DND-41 (cell line): ENCODE data around the gene JADE2.

ENCODE experiments used
- ATAC-seq: fragments of 200-7000 bp; cut with Tn5 transposase; 3 replicates; pipeline ENCODE4 v1.9.1; 2021; ENCODE audit warnings: low read depth; ENCODE audit not compliant: insufficient read depth
- DNase-seq: peaks from one replicate; pipeline ENCODE4 v3.0.0-alpha.2; 2020
- H2AFZ ChIP-seq: 2 replicates; pipeline ENCODE4 v1.6.0; 2012; ENCODE audit warnings: low read depth, low read length
- H3K27ac ChIP-seq: 2 replicates; pipeline ENCODE4 v1.5.1; 2012; ENCODE audit warnings: low read length, inconsistent platforms
- H3K27me3 ChIP-seq: fragments of 200-600 bp; sonication (generic); 2 replicates; pipeline ENCODE4 v1.6.0; 2012; ENCODE audit warnings: low read length, mild to moderate bottlenecking, inconsistent platforms; ENCODE audit not compliant: insufficient read depth, poor library complexity
- H3K36me3 ChIP-seq: 2 replicates; pipeline ENCODE4 v1.5.1; 2012; ENCODE audit warnings: low read length, inconsistent platforms; ENCODE audit not compliant: insufficient read depth
- H3K4me1 ChIP-seq: 2 replicates; pipeline ENCODE4 v1.5.1; 2012; ENCODE audit warnings: mild to moderate bottlenecking, low read length; ENCODE audit not compliant: insufficient read depth
- H3K4me2 ChIP-seq: 2 replicates; pipeline ENCODE4 v1.6.0; 2012; ENCODE audit warnings: mild to moderate bottlenecking, moderate library complexity, low read length, inconsistent platforms; ENCODE audit not compliant: insufficient read depth
- H3K4me3 ChIP-seq, 2 experiments: fragments of 200-600 bp in 1 of 2; shearing (Covaris generic) in 1 of 2; 2 replicates each; pipeline ENCODE4 v1.5.1; 2012 to 2016; ENCODE audit warnings: inconsistent platforms in 2 of 2, low read length in 2 of 2, mild to moderate bottlenecking in 2 of 2, low read depth in 1 of 2, moderate library complexity in 1 of 2
- H3K79me2 ChIP-seq: 2 replicates; pipeline ENCODE4 v1.6.0; 2012; ENCODE audit warnings: low read length, inconsistent platforms; ENCODE audit not compliant: insufficient read depth
- H3K9ac ChIP-seq: 2 replicates; pipeline ENCODE4 v1.6.0; 2012; ENCODE audit warnings: low read depth, mild to moderate bottlenecking, inconsistent platforms, low read length, moderate library complexity
- H3K9me3 ChIP-seq: 2 replicates; pipeline ENCODE4 v1.5.1; 2012; ENCODE audit warnings: low read length, moderate library complexity, mild to moderate bottlenecking, inconsistent platforms; ENCODE audit not compliant: insufficient read depth, severe bottlenecking
- H4K20me1 ChIP-seq: 2 replicates; pipeline ENCODE4 v1.6.0; 2012; ENCODE audit warnings: low read length; ENCODE audit not compliant: insufficient read depth
- EZH2 ChIP-seq: IDR thresholded peaks from 3 replicates; pipeline ENCODE4 v1.6.1; 2012; ENCODE audit warnings: borderline replicate concordance, low read depth, mild to moderate bottlenecking, moderate library complexity, low read length, inconsistent platforms; ENCODE audit not compliant: severe bottlenecking
- TF ChIP-seq, protein P1 (sequence below): IDR thresholded peaks from 2 replicates; pipeline ENCODE4 v1.5.1; 2012; ENCODE audit warnings: borderline replicate concordance, low read length, moderate library complexity, mild to moderate bottlenecking; ENCODE audit not compliant: poor library complexity, severe bottlenecking; ENCODE audit errors: extremely low read depth

The JADE2 gene

DNA sequence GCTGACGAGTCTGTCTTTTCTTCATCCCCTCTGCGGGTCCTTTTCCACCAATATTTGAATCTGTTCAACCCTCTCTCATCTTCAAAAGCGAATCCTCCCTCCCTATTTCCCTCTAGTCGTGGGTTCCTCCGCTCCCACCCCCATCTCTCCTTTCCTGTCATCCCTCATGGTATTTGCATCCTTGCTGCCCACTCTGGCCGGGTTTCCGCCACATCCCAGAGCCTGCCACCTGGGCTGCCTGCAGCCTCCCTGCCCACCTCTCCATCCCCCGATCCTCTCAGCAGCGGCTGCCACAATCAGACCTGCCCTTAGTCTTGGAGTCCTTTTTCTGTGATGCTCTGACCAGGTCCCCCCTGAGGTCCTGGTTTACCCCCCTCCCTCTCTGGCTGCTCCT, 44.9 kb downstream of the JADE2 start:
- Histone ChIP-seq H3K4me1 (no peaks in the 10 kb centered on the region), H3K9ac (no peak overlapping the region), H4K20me1 (peaks cover 82% of the 10 kb centered on the region), H3K79me2 (peaks cover 28% of the 10 kb centered on the region), H3K4me3 (no peak overlapping the region), H3K9me3 (no peaks in the 10 kb centered on the region), H3K4me2 (no peak overlapping the region), H2AFZ (no peak overlapping the region), H3K36me3 (peaks cover 100% of the 10 kb centered on the region), H3K27ac (no peak overlapping the region), H3K27me3 (no peaks in the 10 kb centered on the region)
- ATAC-seq (no peak), DNase-seq (no peak)
- TF ChIP-seq EZH2: no peak
- TF ChIP-seq, protein P1, sequence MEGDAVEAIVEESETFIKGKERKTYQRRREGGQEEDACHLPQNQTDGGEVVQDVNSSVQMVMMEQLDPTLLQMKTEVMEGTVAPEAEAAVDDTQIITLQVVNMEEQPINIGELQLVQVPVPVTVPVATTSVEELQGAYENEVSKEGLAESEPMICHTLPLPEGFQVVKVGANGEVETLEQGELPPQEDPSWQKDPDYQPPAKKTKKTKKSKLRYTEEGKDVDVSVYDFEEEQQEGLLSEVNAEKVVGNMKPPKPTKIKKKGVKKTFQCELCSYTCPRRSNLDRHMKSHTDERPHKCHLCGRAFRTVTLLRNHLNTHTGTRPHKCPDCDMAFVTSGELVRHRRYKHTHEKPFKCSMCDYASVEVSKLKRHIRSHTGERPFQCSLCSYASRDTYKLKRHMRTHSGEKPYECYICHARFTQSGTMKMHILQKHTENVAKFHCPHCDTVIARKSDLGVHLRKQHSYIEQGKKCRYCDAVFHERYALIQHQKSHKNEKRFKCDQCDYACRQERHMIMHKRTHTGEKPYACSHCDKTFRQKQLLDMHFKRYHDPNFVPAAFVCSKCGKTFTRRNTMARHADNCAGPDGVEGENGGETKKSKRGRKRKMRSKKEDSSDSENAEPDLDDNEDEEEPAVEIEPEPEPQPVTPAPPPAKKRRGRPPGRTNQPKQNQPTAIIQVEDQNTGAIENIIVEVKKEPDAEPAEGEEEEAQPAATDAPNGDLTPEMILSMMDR: no peak

DNA sequence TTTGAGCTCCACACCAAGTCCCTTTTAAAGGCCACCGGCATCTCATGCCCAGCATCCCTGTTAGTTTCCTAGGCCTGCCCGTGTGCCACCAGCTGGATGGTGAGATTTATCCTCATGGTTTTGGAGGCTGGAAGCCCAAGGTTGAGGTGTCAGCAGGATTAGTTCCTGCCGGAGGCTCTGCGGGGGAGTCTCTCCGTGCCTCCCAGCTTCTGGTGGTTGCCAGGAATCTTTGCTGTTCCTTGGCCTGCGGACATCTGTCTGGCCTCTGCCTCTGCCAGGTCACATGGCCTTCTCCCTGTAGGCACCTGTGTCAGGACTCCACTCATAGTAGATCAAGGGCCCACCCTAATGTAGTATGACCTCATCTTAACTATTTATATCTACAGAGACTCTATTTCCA, 45.4 kb downstream of the JADE2 start:
- Histone ChIP-seq H3K4me2 (no peak overlapping the region), H3K36me3 (peaks cover 100% of the 10 kb centered on the region), H3K27me3 (no peaks in the 10 kb centered on the region), H3K4me1 (no peaks in the 10 kb centered on the region), H3K79me2 (peaks cover 28% of the 10 kb centered on the region), H4K20me1 (peaks cover 83% of the 10 kb centered on the region), H3K27ac (no peak overlapping the region), H3K9me3 (no peaks in the 10 kb centered on the region), H3K9ac (no peak overlapping the region), H3K4me3 (no peak overlapping the region), H2AFZ (no peak overlapping the region)
- TF ChIP-seq, protein P1: no peak
- no peak for TF ChIP-seq EZH2
- no peak for ATAC-seq
- DNase-seq: no peak

DNA sequence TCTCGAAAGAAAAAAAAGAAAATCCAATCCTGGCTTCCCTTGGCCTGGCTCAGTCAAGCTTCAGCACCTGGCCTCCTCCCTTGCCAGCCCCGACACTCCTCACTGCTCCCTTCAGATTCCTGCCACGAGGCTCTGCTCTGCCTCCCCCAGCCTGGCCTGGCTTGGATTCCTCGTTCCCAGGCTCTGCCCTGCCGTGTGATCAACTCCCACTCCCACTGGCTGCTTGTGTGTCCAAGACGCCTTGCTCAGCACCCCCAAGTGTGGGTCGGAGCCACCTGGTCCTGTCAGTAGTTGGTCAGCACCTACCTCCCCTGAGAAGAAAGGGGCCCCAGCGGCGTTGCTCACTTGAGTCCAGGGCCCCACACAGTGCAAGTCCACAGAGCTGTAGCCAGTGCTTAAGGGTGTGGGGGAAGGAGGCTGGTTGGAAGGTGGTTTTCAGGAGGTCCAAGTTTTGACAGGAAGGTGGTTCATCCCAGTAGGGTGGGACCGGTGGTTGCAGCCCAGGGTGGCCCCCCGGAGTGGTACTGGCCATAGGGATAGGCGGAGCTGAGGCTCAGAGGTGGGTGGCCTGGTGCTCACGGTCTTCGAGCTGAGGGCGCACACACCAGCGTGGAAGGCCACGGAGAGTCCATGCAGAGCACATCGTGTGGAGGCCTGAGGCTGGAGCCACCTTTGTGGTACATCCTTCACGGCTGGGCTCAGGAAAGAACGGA, 46.4 kb downstream of the JADE2 start:
- ATAC-seq: no peak
- Histone ChIP-seq H4K20me1 (peaks cover 86% of the 10 kb centered on the region), H3K4me1 (no peaks in the 10 kb centered on the region), H3K4me3 (no peak overlapping the region), H3K9ac (no peak overlapping the region), H3K79me2 (peaks cover 28% of the 10 kb centered on the region), H3K4me2 (no peak overlapping the region), H3K27ac (no peak overlapping the region), H3K36me3 (peaks cover 100% of the 10 kb centered on the region), H3K9me3 (no peaks in the 10 kb centered on the region), H2AFZ (no peak overlapping the region), H3K27me3 (no peaks in the 10 kb centered on the region)
- DNase-seq: no peak
- TF ChIP-seq EZH2: no peak
- TF ChIP-seq, protein P1: no peak

DNA sequence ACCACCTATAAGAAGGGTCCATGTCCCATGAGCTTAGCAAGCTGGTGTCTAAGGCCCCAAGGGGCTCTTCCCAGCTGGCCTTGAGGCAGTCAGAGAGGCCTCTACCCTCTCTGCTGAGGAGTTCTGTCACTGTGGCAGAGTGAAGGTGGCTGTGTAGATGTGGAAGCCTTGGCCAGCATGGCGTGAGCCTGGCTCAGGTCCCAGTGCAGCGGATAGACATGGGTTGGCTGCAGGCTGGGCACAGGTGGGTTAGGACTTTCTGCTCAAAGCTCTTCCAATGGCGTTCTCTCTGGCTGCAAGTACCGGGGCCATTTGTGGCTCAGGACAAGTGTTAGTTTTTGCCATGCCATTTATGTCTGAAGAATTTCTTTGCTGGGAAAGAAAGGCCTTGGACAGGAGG, 47.3 kb downstream of the JADE2 start:
- Histone ChIP-seq H3K4me3 (no peak overlapping the region), H3K79me2 (peaks cover 28% of the 10 kb centered on the region), H2AFZ (no peak overlapping the region), H3K4me1 (no peaks in the 10 kb centered on the region), H3K4me2 (no peak overlapping the region), H3K9ac (no peak overlapping the region), H3K27me3 (no peaks in the 10 kb centered on the region), H4K20me1 (peaks cover 82% of the 10 kb centered on the region), H3K36me3 (peaks cover 100% of the 10 kb centered on the region), H3K27ac (no peak overlapping the region), H3K9me3 (no peaks in the 10 kb centered on the region)
- DNase-seq (no peak), ATAC-seq (no peak)
- TF ChIP-seq, protein P1: no peak
- TF ChIP-seq EZH2: no peak
